Body of pancreas (tissue), 4 donors: ENCODE data around the gene ITIH4.

Experiments used
- POLR2A ChIP-seq, 3 donors: fragments of 450-650 bp; IDR thresholded peaks; one replicate each; pipeline ENCODE4 v1.6.1; 2016; ENCODE audit warnings: antibody characterized with exemption in 3 of 3, mild to moderate bottlenecking in 2 of 3
- TF ChIP-seq, protein P1 (sequence below), 7 experiments: fragments of 450-650 bp in 4 of 7; fragments of 200-600 bp in 3 of 7; sonication (generic) in 3 of 7; IDR thresholded peaks; one replicate each; pipeline ENCODE4 v1.5.1; 2016 to 2019; ENCODE audit warnings: antibody characterized with exemption in 7 of 7

DNA sequence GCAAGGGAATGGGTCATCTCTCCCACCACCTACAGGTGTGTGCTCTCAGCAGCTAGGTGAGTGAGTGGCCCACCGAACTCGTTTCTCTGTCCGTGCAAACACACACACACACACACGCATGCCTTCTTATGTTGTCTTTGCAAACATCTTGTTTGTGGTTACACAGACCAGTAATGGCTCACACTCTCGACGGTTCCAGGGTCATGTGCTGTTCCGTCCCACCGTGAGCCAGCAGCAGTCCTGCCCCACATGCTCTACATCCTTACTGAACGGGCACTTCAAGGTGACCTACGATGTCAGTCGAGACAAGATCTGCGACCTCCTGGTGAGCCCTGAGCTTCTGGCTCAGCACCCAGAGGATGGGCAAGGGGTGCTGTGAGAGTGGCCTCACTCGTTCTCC lies 48.7 kb downstream of the ITIH4 start:
- TF ChIP-seq, protein P1, sequence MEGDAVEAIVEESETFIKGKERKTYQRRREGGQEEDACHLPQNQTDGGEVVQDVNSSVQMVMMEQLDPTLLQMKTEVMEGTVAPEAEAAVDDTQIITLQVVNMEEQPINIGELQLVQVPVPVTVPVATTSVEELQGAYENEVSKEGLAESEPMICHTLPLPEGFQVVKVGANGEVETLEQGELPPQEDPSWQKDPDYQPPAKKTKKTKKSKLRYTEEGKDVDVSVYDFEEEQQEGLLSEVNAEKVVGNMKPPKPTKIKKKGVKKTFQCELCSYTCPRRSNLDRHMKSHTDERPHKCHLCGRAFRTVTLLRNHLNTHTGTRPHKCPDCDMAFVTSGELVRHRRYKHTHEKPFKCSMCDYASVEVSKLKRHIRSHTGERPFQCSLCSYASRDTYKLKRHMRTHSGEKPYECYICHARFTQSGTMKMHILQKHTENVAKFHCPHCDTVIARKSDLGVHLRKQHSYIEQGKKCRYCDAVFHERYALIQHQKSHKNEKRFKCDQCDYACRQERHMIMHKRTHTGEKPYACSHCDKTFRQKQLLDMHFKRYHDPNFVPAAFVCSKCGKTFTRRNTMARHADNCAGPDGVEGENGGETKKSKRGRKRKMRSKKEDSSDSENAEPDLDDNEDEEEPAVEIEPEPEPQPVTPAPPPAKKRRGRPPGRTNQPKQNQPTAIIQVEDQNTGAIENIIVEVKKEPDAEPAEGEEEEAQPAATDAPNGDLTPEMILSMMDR (IDR thresholded peaks at IDR 0.05), result no peak
- TF ChIP-seq POLR2A (IDR thresholded peaks at IDR 0.05), result no peak
